Tibial artery (tissue), 4 donors: ENCODE data around the gene SNN.

Experiments
- DNase-seq, 2 donors: peaks; one replicate each; pipeline ENCODE4 v3.0.0-alpha.2; 2019
- H3K27ac ChIP-seq, 2 donors: fragments of 200-600 bp; sonication (generic) in 1 of 2; 1 replicate in 1 of 2; 2 replicates in 1 of 2; pipeline ENCODE4 v1.5.1; 2018 to 2019; ENCODE audit warnings: mild to moderate bottlenecking in 1 of 2
- H3K27me3 ChIP-seq, 2 donors: fragments of 200-600 bp; sonication (generic) in 1 of 2; one replicate each; pipeline versions ENCODE4 v1.5.1 to v1.6.0; 2016 to 2019
- H3K36me3 ChIP-seq, 3 donors: fragments of 200-600 bp; sonication (generic) in 2 of 3; one replicate each; pipeline ENCODE4 v1.5.1; 2016 to 2019; ENCODE audit warnings: mild to moderate bottlenecking in 2 of 3
- H3K4me1 ChIP-seq, 4 donors: fragments of 200-600 bp; sonication (generic) in 2 of 4; 1 replicate in 3 of 4; 2 replicates in 1 of 4; pipeline ENCODE4 v1.5.1; 2016 to 2019
- H3K4me3 ChIP-seq, 2 donors: fragments of 200-600 bp; sonication (generic) in 1 of 2; 1 replicate in 1 of 2; 2 replicates in 1 of 2; pipeline ENCODE4 v1.5.1; 2018 to 2019; ENCODE audit warnings: mild to moderate bottlenecking in 2 of 2
- H3K9me3 ChIP-seq, 3 donors: fragments of 200-600 bp; sonication (generic) in 1 of 3; one replicate each; pipeline ENCODE4 v1.5.1; 2016 to 2019
- CTCF ChIP-seq, 2 experiments: fragments of 200-600 bp in 1 of 2; fragments of 450-650 bp in 1 of 2; IDR thresholded peaks; one replicate each; pipeline ENCODE4 v1.5.1; 2017 to 2019; ENCODE audit warnings: antibody characterized with exemption in 2 of 2, mild to moderate bottlenecking in 1 of 2, moderate library complexity in 1 of 2
- intact Hi-C: fragments of 100-400 bp; cut with DNase I; formaldehyde crosslinking; loops from one replicate; pipeline ENCODE4 v1.15.0; 2023; ENCODE audit warnings: low total_unique reads

The SNN gene

GRCh38 chr16:11727796-11728543 lies 59.7 kb downstream of the SNN start:
- DNase-seq, result no peak
- TF ChIP-seq CTCF (IDR thresholded peaks at IDR 0.05), result no peak
- Histone ChIP-seq H3K27ac (no peak overlapping the region), H3K27me3 (no peaks in the 10 kb centered on the region), H3K4me1 (peaks cover 0 to 2% (median 0%) of the 10 kb centered on the region in 4 donors), H3K4me3 (no peak overlapping the region), H3K9me3 (no peaks in the 10 kb centered on the region), H3K36me3 (peaks cover 23 to 78% (median 32%) of the 10 kb centered on the region in 3 donors)
- intact Hi-C loops, result no loop called here
